ENCODE measurements around the gene PLEKHM3.

DNA sequence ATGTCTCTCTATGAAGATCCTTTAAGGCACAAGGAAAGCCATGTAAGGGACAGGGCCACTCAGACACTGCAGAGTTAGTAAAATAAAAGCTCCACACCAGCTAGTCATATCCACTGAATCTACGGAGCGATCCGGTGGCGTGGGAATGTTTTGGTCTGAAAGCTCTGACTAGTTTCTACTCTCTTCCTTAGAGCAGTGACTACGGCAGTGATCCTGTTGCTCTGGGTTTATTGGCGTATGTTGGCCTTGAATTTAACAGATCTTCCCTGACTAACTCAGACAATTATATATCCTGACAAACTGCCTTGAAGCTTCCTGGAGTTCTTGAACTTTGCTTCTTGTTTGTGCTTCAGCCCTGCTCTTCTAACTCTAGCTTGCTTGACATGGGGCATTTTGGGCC lies 140.3 kb downstream of the PLEKHM3 start:
- TF ChIP-seq, protein P1, sequence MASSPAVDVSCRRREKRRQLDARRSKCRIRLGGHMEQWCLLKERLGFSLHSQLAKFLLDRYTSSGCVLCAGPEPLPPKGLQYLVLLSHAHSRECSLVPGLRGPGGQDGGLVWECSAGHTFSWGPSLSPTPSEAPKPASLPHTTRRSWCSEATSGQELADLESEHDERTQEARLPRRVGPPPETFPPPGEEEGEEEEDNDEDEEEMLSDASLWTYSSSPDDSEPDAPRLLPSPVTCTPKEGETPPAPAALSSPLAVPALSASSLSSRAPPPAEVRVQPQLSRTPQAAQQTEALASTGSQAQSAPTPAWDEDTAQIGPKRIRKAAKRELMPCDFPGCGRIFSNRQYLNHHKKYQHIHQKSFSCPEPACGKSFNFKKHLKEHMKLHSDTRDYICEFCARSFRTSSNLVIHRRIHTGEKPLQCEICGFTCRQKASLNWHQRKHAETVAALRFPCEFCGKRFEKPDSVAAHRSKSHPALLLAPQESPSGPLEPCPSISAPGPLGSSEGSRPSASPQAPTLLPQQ (tag by site-specific recombination; IDR thresholded peaks at IDR 0.05): no peak
- TF ChIP-seq RBAK (tag by site-specific recombination; IDR thresholded peaks at IDR 0.05) (no peak), ZBTB1 (tag by site-specific recombination; IDR thresholded peaks at IDR 0.05) (no peak), ZNF747 (tag by site-specific recombination; IDR thresholded peaks at IDR 0.05) (no peak), ZNF211 (tag by site-specific recombination; IDR thresholded peaks at IDR 0.05; ENCODE audit: low read depth) (no peak), ZBTB17 (tag by site-specific recombination; IDR thresholded peaks at IDR 0.05) (no peak), ZNF221 (tag by site-specific recombination; IDR thresholded peaks at IDR 0.05; ENCODE audit: borderline replicate concordance) (no peak)
- TF ChIP-seq, protein P2, sequence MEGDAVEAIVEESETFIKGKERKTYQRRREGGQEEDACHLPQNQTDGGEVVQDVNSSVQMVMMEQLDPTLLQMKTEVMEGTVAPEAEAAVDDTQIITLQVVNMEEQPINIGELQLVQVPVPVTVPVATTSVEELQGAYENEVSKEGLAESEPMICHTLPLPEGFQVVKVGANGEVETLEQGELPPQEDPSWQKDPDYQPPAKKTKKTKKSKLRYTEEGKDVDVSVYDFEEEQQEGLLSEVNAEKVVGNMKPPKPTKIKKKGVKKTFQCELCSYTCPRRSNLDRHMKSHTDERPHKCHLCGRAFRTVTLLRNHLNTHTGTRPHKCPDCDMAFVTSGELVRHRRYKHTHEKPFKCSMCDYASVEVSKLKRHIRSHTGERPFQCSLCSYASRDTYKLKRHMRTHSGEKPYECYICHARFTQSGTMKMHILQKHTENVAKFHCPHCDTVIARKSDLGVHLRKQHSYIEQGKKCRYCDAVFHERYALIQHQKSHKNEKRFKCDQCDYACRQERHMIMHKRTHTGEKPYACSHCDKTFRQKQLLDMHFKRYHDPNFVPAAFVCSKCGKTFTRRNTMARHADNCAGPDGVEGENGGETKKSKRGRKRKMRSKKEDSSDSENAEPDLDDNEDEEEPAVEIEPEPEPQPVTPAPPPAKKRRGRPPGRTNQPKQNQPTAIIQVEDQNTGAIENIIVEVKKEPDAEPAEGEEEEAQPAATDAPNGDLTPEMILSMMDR (tag by site-specific recombination; IDR thresholded peaks at IDR 0.05): no peak
- TF ChIP-seq, protein P3, sequence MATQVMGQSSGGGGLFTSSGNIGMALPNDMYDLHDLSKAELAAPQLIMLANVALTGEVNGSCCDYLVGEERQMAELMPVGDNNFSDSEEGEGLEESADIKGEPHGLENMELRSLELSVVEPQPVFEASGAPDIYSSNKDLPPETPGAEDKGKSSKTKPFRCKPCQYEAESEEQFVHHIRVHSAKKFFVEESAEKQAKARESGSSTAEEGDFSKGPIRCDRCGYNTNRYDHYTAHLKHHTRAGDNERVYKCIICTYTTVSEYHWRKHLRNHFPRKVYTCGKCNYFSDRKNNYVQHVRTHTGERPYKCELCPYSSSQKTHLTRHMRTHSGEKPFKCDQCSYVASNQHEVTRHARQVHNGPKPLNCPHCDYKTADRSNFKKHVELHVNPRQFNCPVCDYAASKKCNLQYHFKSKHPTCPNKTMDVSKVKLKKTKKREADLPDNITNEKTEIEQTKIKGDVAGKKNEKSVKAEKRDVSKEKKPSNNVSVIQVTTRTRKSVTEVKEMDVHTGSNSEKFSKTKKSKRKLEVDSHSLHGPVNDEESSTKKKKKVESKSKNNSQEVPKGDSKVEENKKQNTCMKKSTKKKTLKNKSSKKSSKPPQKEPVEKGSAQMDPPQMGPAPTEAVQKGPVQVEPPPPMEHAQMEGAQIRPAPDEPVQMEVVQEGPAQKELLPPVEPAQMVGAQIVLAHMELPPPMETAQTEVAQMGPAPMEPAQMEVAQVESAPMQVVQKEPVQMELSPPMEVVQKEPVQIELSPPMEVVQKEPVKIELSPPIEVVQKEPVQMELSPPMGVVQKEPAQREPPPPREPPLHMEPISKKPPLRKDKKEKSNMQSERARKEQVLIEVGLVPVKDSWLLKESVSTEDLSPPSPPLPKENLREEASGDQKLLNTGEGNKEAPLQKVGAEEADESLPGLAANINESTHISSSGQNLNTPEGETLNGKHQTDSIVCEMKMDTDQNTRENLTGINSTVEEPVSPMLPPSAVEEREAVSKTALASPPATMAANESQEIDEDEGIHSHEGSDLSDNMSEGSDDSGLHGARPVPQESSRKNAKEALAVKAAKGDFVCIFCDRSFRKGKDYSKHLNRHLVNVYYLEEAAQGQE (tag by site-specific recombination; IDR thresholded peaks at IDR 0.05): no peak
